ENCODE data around the gene C15orf40.

C15orf40 gene

DNA sequence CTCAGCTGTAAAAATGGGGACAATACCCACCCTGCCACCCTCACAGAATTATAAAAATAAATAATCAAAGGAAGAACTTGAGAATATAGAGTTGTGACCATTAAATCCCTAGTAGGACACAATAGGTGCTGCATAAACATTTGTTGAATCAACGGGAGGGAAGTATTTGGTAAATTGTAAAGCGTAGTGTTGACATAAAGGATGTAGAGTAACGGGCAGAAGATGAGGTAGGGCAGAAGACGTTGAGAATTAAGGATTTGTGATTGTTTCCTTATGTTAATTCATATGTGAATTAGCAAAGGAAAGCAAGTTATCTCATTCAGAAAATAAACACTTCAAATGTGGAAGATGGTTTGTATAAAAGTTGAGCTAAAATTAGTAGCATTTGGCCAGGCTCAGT, 18.3 kb downstream of the C15orf40 start:
- DNase-seq (ENCODE audit: low read depth in 2 of 2) = no peak

DNA sequence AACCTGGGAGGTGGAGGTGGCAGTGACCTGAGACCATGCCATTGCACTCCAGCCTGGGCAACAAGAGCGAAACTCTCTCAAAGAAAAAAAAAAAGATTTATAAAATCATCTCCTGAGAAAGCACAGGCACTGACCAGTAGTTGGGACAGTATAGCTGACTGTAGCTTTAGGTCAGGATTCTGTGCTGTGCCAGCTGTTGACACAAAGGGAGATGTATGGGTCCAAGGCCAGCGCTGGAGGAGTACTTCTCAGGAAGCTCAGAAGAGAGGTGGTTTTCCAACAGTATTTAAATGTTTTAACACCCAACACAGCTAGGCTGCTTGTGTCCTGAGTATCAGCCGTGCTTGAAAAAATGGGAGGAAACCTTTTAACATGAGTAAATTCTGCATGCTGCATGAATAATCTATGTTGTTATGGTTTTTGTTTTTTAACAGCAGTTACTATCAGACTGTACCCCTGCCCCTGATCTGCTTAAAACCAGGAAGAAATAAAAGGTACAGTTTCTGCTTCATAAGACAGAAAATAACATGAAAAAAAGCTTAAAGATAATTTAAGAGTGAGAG, 18.9 kb downstream of the C15orf40 start:
- no peak for DNase-seq (ENCODE audit: low read depth in 2 of 2)

DNA sequence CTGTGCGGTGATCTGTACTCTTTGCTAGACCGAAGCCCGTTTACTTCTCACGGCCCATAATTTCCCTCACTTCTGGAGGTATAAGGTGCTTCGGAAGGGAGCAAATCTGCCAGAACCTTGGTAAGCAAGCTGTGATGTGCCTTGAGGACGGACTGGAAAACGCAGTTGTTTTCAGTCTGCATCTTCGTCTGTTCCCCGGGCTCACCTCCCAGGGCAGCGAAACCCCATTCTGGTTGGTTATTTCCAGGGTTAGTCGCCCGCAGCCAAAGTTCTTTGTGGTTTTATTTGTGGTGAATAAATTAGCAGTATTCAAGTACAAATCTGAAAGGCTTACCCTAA, 25.0 kb downstream of the C15orf40 start:
- no peak for DNase-seq (ENCODE audit: low read depth in 2 of 2)

DNA sequence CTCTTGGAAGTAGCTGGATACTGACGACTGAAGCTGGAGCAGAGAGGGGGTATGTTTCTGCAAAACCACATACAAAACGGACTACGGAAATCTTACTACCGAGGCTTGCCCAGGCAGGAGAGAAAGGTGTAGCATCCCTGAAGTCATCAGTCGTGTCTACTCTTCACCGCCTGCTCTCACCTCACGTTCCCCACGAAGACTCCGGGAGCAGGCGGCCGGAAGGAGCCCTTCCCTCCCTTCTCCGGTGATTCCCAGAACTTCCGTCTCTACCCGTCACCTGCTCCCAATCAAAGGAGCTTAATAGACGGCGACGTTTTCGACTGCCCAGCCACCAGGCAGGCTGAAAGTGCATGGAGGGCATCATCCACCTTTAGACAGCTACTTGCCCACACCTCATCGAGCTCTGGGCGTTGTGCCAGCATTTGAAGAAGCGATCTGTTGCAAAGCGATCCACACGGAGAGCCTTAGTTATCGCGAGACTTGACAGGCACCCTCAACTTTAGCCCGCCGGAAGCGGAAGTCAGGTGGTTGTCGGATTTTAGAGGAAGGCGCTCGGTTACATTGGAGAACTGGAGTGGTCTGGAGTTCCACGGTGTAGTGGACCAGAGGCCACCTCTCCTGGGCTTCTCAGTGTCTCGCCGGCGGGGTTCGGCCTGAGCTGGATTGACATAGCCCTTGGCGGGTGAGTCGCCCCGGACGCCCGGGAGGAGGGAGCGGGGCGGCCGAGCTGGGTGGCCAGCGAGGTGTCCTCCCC, 25.6 kb downstream of the C15orf40 start, which contains the start of gene RAMAC:
TSS of gene RAMAC (plus strand) at position 523 of the 754 bp plus-strand sequence. CDS start 2,809 bp downstream, outside the sequence.
- DNase-seq (ENCODE audit: low read depth in 2 of 2) = peak; percentile 81 to 84

DNA sequence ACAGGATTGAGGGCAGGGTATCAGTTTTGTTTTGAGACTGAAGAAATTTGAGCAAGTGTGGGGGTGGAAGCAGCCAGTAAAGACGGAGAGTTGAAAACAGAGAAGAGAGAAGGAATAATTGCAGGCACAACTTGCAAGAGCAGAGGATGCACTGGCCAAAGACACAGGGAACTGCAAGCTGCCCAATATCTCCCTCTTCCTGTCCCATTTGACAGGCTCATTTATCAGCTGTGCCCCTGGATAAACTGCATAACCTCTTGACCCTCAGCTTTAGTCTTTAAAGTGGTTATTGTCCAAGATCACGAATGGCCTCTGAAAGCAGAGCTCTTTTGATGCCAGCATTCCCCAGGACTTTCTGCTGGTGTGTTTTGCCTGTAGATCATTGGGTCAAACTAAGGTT, 30.5 kb downstream of the C15orf40 start:
- no peak for DNase-seq (ENCODE audit: low read depth in 2 of 2)

DNA sequence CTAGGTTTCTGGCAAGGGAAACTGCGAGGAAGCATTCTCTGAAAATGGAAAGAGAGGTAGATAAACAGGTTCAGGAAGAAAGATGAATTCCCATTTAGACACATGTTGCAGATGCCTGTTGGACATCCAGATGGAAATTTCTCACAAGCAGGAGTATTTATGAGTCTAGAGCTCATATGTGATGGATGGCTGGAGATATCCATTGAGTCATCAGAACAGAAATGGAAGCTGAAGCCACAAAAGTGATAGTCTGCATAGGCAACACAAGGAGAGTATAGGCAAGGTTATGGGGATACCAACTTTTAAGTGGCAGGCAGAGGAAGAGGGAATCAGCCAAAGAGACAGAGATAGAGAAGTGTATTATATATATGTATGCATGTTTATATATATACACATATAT, 31.7 kb downstream of the C15orf40 start:
- DNase-seq (ENCODE audit: low read depth in 2 of 2) = no peak

DNA sequence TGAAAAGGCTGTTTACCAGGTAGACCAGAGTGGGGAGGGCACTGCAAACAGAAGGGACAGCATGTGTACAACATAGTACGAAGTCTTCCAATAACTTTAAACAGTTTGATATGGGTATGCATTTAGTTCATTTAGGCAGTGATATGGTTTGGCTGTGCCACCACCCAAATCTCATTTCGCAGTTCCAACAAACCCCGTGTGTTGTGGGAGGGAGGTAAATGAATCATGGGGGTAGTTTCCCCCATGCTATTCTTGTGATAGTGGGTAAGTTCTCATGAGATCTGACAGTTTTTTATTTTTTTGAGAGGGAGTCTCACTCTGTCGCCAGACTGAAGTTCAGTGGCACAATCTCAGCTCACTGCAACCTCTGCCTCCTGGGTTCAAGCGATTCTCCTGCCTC, 33.0 kb downstream of the C15orf40 start:
- no peak for DNase-seq (ENCODE audit: low read depth in 2 of 2)

DNA sequence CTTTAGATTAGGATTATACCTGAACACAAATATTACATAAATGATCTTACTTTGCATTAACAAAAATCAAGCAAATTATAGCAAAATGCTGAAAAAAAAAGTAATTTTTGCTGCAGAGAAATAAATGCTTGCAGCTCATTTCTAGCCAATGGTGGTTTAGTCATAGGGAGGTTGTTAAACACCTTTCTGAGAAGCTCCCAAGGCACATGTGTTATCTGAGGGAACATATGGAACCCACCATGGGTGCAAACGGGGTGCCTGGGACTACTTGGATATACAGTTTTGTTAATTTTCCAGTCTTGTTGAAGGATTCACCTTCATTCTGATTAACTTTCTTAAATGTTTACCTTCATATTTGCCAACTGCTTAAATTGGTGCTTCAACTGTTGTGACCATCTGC, 34.4 kb downstream of the C15orf40 start:
- DNase-seq (ENCODE audit: low read depth in 2 of 2) = no peak

DNA sequence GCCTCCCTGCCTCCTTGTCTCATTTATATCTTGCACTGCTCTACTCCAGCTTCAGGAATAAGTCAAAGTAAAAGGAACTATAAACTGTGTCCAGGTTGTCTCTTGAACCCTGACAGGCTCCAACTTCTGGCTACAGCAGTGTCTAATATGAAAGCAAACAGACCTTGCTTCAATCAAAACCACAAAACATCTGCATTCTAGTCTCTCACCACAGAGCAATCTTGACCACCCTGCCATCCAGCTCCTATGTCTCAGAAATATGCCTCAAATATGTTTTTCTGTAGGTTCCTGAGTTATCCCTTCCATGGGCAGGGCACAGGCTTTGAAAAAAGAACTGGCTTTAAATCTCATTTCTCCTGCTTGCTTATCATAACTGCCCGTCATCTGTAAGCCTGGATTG, 38.4 kb downstream of the C15orf40 start:
- no peak for DNase-seq (ENCODE audit: low read depth in 2 of 2)

DNA sequence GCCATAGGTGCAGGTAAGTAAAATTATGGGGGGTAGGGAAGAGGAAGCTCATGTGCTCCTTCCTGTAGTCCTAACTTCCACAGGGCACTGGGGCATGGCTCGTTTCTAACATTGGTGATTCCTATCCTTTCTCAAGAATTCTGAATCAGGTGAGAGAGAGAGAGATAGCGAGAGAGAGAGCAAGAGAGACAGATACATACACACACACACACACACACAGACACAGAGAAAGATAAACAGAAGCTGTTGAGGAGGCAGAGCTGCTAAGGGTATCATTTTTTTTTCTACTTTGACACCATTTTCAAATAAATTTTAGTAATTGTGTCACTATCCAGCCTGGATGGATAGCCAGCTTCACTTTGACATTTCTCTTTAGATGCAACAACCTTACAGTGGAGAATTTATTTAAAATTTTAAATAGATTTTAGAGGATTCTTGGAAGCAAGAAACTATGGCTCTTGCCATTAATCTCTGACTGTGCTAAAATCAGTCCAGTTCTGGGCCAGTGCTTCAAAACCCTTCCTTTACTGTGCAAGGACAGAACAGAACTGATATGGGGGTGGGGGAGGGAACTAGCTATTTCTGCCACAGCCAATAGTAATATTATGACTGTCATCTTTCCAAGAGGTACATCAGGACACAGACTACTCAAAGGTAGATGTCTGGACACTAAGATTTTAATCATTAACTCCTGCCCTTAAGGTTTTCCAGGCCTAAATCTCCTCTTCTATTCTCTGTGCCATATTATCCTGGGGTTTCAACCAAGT, 40.0 kb downstream of the C15orf40 start:
- DNase-seq (ENCODE audit: low read depth in 2 of 2) = no peak

DNA sequence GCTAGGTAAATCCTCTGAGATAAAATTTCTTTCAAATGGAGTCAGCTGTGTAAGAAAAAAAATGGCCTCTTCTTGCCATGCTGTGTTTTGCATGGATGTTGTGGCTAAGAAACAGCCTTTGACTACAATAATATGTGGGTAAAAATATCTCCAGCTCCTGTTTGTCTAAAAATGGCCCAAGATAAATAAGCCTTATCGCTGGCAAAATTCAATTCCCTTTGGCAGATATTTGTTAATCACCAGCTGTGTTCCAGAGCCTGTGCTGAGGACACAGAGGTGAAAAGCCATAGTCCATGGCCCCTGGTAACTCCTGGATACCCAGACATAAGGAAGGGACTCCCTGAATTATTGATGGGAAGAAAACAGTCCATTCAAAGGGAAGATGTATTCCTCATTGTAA, 40.7 kb downstream of the C15orf40 start:
- DNase-seq (ENCODE audit: low read depth in 2 of 2) = no peak

DNA sequence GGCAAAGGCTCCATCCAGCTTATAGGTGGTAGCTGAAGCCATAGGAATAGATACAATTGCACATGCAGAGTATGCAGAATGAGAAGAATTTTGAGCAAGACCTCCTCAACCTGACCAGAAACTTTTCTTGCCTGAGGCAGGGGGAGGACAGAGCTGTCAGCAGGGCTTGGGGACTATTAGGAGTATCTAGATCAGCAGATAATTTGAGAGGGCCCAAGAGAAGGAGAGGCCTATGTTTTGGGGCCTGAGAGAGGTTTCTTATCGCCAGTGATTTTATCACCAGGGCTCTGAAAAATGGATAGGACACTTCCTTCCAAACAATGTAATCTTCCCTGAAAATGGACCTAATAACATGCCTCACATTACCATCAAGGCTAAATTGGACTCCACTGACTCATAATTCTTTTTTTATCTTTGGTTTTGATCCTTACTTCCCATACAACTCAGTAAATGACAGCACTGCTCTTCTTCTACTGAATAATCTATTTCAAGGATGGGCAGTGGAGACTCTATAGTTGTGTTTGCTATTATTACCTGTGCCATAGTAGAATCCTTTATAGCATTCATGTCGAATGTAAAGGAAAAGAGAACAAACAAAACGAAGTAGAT, 41.3 kb downstream of the C15orf40 start:
- DNase-seq (ENCODE audit: low read depth in 2 of 2) = no peak

DNA sequence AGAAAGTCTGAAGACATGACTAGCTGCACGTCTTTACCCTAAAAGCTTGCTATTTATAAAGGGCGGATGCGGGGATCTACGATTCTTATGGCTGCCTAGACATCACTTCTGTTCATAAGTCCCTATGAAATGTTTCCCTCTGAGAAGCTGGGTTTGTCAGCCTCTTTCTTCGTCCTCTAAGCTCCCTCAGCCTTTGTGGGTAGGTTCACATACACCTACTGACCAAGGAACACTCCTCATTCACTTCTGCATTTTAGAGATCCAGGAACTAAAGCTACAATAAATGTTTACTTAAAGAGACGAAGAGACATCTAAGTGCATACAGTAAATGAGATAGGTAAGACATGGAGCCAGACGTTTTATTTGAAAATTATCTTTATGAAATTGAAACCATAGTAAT, 42.1 kb downstream of the C15orf40 start:
- no peak for DNase-seq (ENCODE audit: low read depth in 2 of 2)

DNA sequence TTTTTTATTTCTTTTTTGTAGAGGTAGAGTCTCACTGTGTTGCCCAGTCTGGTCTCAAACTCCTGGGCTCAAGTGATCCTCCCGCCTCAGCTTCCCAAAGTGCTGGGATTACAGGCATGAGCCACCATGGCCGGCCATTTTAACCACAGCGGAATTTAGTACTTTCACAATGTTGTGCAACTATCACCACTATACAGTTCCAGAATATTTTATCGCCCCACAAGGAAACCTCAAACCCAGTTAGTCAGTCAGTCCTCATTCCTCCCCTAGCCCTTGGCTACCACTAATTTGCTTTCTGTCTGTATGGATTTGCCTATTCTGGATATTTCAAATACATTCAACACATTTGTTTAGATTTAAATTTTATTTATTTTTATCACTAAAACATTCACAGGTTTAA, 43.4 kb downstream of the C15orf40 start:
- no peak for DNase-seq (ENCODE audit: low read depth in 2 of 2)

DNA sequence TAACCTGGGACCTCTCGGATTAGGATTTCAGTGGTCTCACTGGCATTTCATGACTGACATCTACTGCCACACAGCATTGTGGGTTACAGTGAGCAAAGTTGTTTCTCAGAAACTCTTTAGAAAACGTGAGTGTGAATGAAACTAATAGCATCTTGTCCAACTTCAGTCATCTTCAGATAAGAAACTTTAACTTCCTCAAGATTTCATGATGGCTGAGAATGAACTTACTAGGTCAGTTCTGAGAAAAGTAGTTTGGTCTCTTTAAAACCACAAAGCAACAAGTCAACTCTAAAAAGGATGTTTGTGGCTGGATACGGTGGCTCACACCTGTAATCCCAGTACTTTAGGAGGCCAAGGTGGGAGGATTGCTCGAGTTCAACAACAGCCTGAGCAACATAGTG, 44.8 kb downstream of the C15orf40 start:
- DNase-seq (ENCODE audit: low read depth in 2 of 2) = no peak

DNA sequence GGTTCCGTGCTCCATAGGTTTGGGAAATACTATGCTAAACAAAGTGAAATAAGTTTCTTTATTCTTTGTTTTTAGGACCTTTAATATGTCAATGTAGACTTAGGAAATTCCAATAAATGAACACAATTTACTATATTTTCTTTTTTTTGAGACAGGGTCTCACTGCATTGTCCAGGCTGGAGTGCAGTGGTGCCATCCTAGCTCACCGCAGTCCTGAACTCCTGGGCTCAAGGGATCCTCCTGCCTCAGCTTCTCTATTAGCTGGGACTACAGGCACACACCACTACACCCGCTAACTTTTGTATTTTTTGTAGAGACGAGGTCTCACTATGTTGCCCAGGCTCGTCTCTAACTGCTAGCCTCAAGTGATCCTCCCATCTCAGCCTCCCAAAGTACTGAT, 46.5 kb downstream of the C15orf40 start:
- DNase-seq (ENCODE audit: low read depth in 2 of 2) = no peak

DNA sequence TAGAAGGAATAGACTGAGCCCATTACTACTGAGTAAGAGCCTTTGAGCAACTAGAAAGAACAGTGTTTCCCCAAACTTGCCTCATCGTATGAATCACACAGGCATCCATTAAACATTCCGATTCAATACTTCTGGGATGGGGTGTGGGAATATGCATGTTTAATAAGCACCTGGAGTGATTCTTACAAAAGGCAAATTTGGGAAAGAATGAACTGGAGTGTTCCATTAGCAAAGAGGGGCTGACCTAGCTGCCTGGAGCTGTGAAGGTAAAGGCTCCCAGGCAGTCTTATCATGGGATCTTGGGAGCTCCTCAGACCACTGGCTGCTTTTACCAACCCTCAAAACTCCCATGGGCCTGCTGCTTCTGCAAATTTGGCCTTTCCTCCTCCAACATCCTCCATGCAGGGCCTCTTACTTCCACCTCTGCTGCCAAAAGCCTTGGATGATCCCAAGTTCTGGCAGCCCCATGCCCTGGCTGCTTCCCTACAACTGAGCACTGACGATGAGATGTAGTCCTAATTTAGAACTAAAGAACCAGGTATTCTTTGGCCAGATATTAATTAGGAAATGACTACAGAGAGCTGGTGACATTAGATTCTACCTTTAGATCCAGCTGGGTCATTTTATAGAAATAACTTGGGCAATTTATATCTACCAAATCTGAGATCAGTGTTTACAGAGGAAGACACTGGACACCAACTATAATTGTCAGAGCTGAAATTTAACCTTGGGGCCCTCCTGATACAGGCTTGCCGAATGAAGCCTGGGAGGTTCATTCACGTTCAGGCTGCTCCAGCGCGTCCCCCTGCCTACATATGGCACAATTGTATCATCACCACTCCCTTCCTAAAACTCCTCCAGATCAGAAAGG, 47.7 kb downstream of the C15orf40 start:
- no peak for DNase-seq (ENCODE audit: low read depth in 2 of 2)

DNA sequence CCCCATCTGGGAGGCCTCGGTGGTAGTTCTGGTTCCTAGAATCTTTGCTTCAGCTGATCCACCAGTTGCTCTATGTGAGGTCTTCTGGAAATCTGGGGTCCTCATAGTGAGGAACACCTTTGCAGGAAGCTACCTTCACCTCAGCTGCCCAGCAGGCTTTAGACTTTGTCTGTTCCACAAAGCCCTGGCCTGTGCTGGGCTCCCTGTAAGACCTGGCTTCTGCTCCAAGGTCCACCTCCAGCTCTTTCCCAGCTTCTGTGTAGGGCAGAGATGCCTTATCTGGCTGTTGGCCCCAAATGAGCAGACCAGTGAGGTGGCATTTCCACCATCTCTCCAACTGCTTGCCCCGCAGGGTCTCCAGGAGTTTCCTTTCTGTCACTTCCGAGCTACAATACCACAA, 50.7 kb downstream of the C15orf40 start:
- DNase-seq (ENCODE audit: low read depth in 2 of 2) = no peak

DNA sequence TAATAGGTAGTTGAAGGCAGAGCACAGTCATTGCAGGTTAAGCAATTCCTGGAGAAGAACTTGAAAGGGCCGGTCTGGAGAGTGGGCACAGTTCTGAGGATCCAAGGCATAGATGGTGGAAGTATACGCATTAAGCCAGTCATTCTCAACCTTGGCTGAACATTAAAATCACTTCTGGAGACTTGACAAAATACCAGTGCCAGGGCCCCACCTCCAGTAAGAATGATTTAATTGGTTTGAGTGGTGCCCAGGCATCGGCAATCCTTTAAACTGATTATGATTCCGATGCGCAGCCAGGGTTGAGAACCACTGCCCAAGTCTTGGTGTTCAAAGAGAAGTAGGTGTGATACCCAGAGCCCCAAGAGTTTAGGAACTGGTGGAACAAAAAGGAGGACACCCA, 52.0 kb downstream of the C15orf40 start:
- no peak for DNase-seq (ENCODE audit: low read depth in 2 of 2)

DNA sequence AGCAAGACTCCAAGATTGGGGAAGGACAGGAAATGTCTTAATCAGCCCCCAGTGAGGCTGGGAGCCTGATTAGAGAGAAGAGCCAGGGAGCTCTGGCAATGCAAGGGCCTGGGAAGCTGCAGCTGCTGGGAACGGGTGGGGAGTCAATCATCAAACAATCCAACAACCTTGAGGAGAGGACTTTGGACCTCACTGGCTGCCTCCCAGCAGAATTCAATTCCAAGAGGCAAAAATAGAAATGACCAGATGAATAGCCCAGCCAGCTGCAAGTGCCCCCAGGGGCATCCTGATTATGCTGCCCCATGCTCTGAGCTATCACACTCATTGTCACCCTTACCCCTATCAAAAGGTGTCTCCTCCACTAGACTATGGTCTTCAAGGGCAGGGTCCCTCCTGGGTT, 52.8 kb downstream of the C15orf40 start:
- DNase-seq (ENCODE audit: low read depth in 2 of 2) = no peak

DNA sequence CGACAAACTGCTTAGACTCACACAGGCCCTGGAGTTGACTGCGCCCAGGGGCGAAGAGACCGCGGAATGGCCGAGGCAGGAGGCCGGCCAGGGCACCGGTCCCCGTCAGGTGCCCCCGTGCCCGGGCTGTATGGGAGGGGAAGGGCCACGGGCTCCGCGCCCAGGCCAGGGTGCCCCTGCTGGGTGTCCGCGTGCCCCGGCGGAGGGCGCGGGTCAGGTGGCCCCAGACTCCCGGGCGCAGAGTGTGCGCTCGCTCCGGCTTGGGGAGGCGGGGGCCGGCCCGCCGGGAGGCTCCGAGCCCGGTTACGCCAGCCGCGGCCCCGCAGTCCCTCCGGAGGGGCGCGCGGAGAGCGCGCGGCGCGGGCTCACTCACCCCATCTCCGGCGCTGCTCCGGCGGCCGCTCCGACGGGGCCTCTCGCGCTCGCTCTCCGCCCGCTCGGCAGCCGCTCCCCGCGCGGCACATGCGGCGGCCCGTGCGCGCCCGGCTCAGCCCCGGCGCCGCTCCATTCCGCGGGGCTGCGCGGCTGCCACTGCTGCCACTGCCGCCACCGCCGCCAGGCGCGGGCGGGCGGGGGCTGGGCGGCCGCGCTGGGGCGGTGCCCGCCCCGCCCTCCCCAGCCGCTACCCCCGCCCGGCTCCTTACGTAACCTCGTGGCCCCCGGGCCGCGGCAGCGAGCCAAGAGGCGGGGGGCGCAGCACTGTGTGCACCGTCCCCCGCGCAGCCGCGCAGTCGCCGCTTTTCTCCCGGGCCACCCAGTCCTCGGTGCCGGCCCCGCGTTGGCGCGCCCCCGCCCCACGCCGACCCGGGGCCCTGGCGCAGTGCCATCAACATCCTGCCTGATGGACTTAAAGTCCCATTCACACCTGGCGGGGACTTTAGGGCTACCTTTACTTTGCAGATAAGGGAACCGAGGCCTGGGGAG, 59.0 kb downstream of the C15orf40 start, which contains the start of gene HOMER2:
TSS of gene HOMER2 (minus strand) at position 563 of the 924 bp plus-strand sequence. CDS start at position 378, 185 bp downstream.
- DNase-seq (ENCODE audit: low read depth in 2 of 2) = no peak
